Stomach (tissue), 9 donors: ENCODE measurements around the gene SPAG16. TPM values are rescaled to one million over a fixed set of nuclear protein-coding genes. Genes with fewer than 3 reads are reported as not detected.

ENCODE experiments used
- DNase-seq, 2 donors: peaks; one replicate each; pipeline versions ENCODE4 v3.0.0 to v3.0.0-alpha.2; 2013 to 2019
- H3K27ac ChIP-seq, 5 donors: fragments of 200-600 bp in 4 of 5; sonication (generic) in 4 of 5; one replicate each; pipeline ENCODE4 v1.5.1; 2013 to 2019; ENCODE audit warnings: mild to moderate bottlenecking in 1 of 5, moderate library complexity in 1 of 5
- H3K27me3 ChIP-seq, 3 donors: fragments of 200-600 bp; sonication (generic); one replicate each; pipeline ENCODE4 v1.5.1; 2017 to 2019; ENCODE audit warnings: mixed run types in 1 of 3
- H3K36me3 ChIP-seq, 4 donors: fragments of 200-600 bp; sonication (generic); 1 replicate in 3 of 4; 2 replicates in 1 of 4; pipeline ENCODE4 v1.5.1; 2016 to 2019
- H3K4me1 ChIP-seq, 4 donors: fragments of 200-600 bp; sonication (generic); one replicate each; pipeline ENCODE4 v1.5.1; 2016 to 2019
- H3K4me3 ChIP-seq, 4 donors: fragments of 200-600 bp; sonication (generic) in 3 of 4; one replicate each; pipeline ENCODE4 v1.5.1; 2016 to 2019; ENCODE audit warnings: mild to moderate bottlenecking in 1 of 4
- H3K9me3 ChIP-seq, 4 donors: fragments of 200-600 bp; sonication (generic); one replicate each; pipeline ENCODE4 v1.5.1; 2016 to 2019
- EP300 ChIP-seq: sonication (generic); formaldehyde crosslinking; IDR thresholded peaks from one replicate; pipeline ENCODE4 v1.6.1; 2017; ENCODE audit warnings: antibody characterized with exemption
- POLR2A ChIP-seq, 4 donors: fragments of 450-650 bp; IDR thresholded peaks; one replicate each; pipeline ENCODE4 v1.6.1; 2016; ENCODE audit warnings: antibody characterized with exemption in 4 of 4, control low read depth in 2 of 4, mild to moderate bottlenecking in 1 of 4, moderate library complexity in 1 of 4
- POLR2AphosphoS5 ChIP-seq, 3 donors: sonication (generic); formaldehyde crosslinking; IDR thresholded peaks; one replicate each; pipeline ENCODE4 v1.6.1; 2016; ENCODE audit warnings: antibody characterized with exemption in 3 of 3
- WGBS, 5 donors: extraction: QIAGEN DNeasy Blood & Tissue Kit in 3 of 5; methylation state at CpG; one replicate each; pipeline versions ENCODE4 v1.1.5 to v1.1.7; 2013 to 2018; 5-methylcytosine and 5-hydroxymethylcytosine counted together
- intact Hi-C: fragments of 100-400 bp; cut with DNase I; formaldehyde crosslinking; loops from one replicate; pipeline ENCODE4 v1.15.1; 2023; ENCODE audit warnings: low total_unique reads
- polyA plus RNA-seq, 3 donors: library from polyadenylated mRNA; stranded (reverse); fragments of 200-250 nt; gene quantifications; one replicate each; pipeline ENCODE4 v1.2.3, GENCODE V29; 2013
- total RNA-seq, 5 donors: library from RNA; depleted of rRNA; stranded (reverse); fragments of >200 nt; gene quantifications; one replicate each; pipeline versions ENCODE4 v1.1.0 to v1.2.3, GENCODE V29; 2014 to 2016
- TF ChIP-seq, protein P1 (sequence below), 7 experiments: fragments of 450-650 bp in 4 of 7; fragments of 200-600 bp in 3 of 7; sonication (generic) in 3 of 7; IDR thresholded peaks; one replicate each; pipeline ENCODE4 v1.5.1; 2016 to 2019; ENCODE audit warnings: antibody characterized with exemption in 7 of 7, control low read depth in 2 of 7, mild to moderate bottlenecking in 1 of 7
- donor health status: healthy with polysubstance abuse.
- donor health status: Bipolar disorder and iron deficiency.
- donor health status: healthy.

Gene SPAG16
- total and polyA plus RNA-seq, 8 donors, result 16.0 to 137 (median 34.4) TPM

DNA sequence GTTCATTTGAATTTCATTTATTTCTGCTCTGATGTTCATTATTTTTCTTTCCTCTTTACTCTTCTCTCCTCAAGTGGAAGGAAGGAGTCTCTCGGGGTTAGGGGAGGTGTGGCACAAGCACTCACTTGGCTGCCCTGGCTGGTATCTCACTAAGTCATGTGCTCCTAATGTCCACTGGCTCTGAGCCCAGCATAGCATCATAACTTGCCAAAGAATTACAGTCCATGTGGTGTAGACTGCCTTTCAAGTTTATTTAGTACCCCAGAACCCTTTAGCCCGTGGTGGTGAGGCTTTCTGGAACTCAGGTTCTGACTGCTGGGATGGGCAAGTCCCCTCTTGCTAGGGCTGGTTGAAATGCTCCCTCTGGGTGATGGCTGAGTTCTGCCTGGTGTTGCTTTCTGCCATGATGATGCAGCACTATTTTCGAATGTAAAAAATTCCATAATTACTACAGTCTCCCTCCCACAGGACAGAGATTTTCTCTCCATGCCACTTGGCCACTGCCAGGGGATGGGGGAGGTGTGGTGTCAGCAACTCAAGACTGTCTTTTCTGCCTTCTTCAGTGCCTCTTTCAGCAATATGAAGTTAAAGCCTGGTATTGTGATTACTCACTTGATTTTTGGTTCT is 22.2 kb downstream of the SPAG16 start:
- 53 to 68% (median 57%) methylated on average over 2 to 3 of the region's 3 CpGs for WGBS, 5 donors
- Histone ChIP-seq H3K4me3 (no peak overlapping the region), H3K27me3 (no peaks in the 10 kb centered on the region), H3K36me3 (peaks cover 0 to 67% (median 56%) of the 10 kb centered on the region in 4 donors), H3K9me3 (peaks cover 13 to 29% (median 22%) of the 10 kb centered on the region in 4 donors), H3K27ac (no peak overlapping the region), H3K4me1 (peaks cover 0 to 5% (median 2%) of the 10 kb centered on the region in 4 donors)
- TF ChIP-seq, protein P1, sequence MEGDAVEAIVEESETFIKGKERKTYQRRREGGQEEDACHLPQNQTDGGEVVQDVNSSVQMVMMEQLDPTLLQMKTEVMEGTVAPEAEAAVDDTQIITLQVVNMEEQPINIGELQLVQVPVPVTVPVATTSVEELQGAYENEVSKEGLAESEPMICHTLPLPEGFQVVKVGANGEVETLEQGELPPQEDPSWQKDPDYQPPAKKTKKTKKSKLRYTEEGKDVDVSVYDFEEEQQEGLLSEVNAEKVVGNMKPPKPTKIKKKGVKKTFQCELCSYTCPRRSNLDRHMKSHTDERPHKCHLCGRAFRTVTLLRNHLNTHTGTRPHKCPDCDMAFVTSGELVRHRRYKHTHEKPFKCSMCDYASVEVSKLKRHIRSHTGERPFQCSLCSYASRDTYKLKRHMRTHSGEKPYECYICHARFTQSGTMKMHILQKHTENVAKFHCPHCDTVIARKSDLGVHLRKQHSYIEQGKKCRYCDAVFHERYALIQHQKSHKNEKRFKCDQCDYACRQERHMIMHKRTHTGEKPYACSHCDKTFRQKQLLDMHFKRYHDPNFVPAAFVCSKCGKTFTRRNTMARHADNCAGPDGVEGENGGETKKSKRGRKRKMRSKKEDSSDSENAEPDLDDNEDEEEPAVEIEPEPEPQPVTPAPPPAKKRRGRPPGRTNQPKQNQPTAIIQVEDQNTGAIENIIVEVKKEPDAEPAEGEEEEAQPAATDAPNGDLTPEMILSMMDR (IDR thresholded peaks at IDR 0.05), result no peak
- TF ChIP-seq POLR2A (IDR thresholded peaks at IDR 0.05) (no peak), POLR2AphosphoS5 (IDR thresholded peaks at IDR 0.05) (no peak), EP300 (no peak)
- intact Hi-C loops, result no loop called here
- DNase-seq, result peak; percentile 36 to 44

DNA sequence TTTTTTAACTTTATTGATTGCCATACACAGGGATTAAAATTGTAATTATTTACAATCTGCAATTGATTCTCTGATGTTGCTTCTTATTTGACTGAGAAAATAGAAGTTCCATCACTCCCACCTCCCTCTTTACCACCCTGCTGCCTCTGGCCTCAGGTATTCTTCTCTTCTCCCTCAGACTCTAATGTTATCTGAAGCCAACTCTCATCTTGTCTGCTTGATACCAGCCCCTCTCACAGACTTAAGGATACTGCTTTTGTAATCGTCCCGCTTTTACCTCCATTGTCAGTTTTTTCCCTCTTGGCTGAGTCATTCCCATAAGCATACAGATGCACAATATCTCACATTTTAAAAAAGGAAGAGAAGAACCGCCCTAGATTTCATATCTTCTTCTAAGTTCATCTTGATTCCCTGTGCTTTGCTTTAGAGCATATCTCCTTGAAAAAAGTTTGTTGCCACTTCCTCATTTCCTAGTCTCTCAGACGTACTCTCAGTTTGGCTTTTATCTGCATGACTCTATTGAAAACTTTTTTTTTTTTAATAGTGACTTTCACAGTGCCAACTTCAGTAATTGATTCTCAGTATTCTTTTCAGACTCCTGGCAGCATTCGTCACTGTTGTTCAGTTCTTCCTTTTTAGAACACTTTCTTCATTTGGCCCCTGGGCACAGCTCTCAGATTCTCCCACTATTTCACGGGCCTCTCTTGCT is 31.1 kb downstream of the SPAG16 start:
- H3K27me3 ChIP-seq, result no peaks in the 10 kb centered on the region
- H3K4me1 ChIP-seq, result no peaks in the 10 kb centered on the region
- H3K9me3 ChIP-seq, result no peaks in the 10 kb centered on the region
- H3K4me3 ChIP-seq, result no peak overlapping the region
- TF ChIP-seq POLR2A (IDR thresholded peaks at IDR 0.05) (no peak), POLR2AphosphoS5 (IDR thresholded peaks at IDR 0.05) (no peak)
- TF ChIP-seq, protein P1 (IDR thresholded peaks at IDR 0.05), result no peak
- 79 to 88% (median 81%) methylated on average over 6 of the region's 6 CpGs for WGBS, 5 donors
- no peak for DNase-seq
- H3K36me3 ChIP-seq, result peaks cover 0 to 48% (median 27%) of the 10 kb centered on the region in 4 donors
- no peak overlapping the region for H3K27ac ChIP-seq
- intact Hi-C loops, result no loop called here

DNA sequence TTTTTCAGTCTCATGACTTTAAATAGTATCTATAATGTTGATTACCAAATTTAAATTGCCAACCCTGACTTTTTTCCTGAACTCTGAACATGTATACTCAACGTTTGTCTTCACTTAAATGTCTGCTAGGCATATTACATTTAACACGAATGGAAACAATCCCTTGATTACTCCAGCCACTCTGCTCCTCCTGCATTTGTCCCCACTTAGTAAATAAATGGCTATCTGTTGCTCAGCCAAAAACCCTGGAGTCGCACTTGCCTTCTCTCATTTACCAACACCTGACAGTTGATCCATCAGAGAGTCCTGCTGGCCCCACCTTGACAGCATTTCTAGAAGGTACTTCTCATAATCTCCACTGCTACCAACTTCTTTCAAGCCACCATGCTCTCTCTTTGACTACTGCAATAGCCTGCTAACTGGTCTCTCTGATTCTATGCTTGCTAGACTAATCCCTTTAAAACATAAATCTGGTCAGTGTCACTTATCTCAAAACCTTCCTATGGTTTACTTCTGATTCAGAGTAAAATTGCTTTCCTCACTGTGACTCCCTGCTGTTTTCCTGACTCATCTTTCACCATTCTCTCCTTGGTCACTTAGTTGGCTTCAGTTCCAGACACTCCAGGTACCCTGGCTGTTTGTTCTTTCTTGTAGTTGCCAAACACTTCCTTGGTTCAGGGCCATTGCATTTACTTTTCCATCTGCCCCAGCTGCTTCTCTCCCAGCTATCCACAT is 31.9 kb downstream of the SPAG16 start:
- no peaks in the 10 kb centered on the region for H3K9me3 ChIP-seq
- H3K4me1 ChIP-seq, result no peaks in the 10 kb centered on the region
- intact Hi-C loops, result no loop called here
- no peak overlapping the region for H3K27ac ChIP-seq
- WGBS, 5 donors, result 80 to 93% (median 87%) methylated on average over 3 of the region's 3 CpGs
- H3K4me3 ChIP-seq, result no peak overlapping the region
- no peak for DNase-seq
- TF ChIP-seq POLR2AphosphoS5 (IDR thresholded peaks at IDR 0.05) (no peak), EP300 (no peak), POLR2A (IDR thresholded peaks at IDR 0.05) (no peak)
- TF ChIP-seq, protein P1 (IDR thresholded peaks at IDR 0.05), result no peak
- H3K27me3 ChIP-seq, result no peaks in the 10 kb centered on the region
- H3K36me3 ChIP-seq, result peaks cover 0 to 52% (median 27%) of the 10 kb centered on the region in 4 donors

DNA sequence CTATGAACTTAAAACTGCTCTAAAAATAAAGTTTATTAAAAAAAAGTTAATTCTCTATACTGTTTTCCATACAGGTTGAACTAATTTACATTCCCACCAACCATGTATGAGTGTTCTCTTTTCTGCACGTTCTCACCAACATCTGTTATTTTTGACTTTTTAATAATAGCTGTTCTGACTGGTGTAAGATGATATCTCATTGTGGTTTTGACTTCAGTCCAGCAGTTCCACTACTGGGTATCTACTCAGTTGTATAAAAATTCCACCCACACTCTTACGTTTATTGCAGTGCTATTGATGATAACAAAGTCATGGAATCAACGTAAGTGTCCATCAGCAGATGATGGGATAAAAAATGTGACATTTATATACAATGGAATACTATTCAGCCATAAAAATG is 33.7 kb downstream of the SPAG16 start:
- intact Hi-C loops, result no loop called here
- 55 to 73% (median 69%) methylated on average over 3 of the region's 3 CpGs for WGBS, 5 donors
- Histone ChIP-seq H3K36me3 (peaks cover 3 to 50% (median 32%) of the 10 kb centered on the region in 4 donors), H3K27me3 (no peaks in the 10 kb centered on the region), H3K27ac (no peak overlapping the region), H3K4me3 (no peak overlapping the region), H3K9me3 (no peaks in the 10 kb centered on the region), H3K4me1 (no peaks in the 10 kb centered on the region)
- DNase-seq, result no peak
- TF ChIP-seq EP300 (no peak), POLR2AphosphoS5 (IDR thresholded peaks at IDR 0.05) (no peak), POLR2A (IDR thresholded peaks at IDR 0.05) (no peak)
- TF ChIP-seq, protein P1 (IDR thresholded peaks at IDR 0.05), result no peak
